ENCODE measurements around the gene PSMC4.

PSMC4 gene

DNA sequence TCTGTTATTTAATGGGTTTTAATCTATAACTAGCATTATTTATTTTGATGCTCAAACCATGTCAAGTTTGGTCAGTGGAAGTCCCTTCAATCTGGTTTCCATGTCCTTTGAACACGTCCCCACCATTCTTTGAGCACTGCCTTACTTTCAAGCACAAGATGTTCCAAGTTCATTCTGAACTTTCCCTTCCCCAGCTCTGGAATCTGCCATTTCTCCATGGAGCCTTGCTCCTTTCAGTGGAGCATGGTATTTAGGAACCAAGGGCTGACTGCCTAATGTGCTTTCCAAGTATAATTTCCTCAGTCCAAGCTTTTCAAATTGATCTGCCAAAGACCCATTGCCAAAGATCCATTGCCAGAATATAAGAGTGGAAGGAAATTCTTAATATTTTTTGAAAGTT, 24.8 kb downstream of the PSMC4 start:
- no peak for DNase-seq

GRCh38 chr19:39996218-39996810, 25.3 kb downstream of the PSMC4 start:
- no peak for DNase-seq

- DNase-seq = peak; percentile 89
Observed at GRCh38 chr19:39996811-39997637, 26.1 kb downstream of the PSMC4 start, which contains the start of gene ZNF546. TSS of gene ZNF546 (plus strand) at chr19:39997060. CDS start at chr19:39998327, 1,267 bp downstream.

DNA sequence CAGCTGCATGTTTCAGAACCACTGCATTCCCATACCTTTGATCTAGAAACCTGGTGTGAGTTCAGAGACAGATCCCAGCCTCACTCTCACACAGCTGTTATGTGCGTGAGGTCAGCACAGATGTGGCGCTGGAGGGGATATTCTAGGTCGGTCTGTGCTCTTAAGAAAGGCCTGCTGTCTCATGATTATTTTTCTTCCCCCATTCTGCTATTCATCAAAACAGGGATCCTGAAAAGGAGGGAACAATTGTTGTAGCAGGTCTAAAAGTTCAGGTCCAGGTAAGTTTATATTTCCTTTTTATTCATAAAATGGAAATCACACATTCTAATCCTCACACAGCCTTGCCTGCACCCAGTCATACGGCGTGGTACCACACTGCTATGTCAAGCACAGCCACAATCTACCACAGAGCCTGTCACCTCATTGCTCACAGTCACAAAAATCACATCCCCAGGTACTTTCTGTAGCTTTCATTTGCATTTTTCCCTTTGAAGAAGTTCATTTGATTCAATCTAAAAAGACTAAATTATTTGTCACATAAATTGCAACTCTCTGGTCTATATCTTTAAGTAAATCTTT, 26.8 kb downstream of the PSMC4 start:
- no peak for DNase-seq

DNA sequence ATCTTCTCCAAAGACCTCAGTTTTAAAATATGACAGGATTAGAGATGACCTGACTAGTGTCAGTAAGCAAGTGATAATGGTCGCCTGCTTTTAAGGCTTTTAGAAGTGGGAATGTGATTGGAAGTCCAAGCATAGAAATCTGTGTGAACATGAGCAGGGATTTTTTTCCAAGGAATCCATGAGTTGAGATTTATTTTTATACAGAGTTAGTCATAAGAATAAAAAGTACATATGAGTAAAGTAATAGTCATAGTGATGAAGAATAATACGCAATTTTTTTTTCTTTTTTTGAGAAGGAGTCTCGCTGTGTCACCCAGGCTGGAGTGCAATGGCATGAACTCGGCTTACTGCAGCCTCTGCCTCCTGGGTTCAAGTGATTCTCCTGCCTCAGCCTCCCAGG, 27.5 kb downstream of the PSMC4 start:
- DNase-seq = no peak

DNA sequence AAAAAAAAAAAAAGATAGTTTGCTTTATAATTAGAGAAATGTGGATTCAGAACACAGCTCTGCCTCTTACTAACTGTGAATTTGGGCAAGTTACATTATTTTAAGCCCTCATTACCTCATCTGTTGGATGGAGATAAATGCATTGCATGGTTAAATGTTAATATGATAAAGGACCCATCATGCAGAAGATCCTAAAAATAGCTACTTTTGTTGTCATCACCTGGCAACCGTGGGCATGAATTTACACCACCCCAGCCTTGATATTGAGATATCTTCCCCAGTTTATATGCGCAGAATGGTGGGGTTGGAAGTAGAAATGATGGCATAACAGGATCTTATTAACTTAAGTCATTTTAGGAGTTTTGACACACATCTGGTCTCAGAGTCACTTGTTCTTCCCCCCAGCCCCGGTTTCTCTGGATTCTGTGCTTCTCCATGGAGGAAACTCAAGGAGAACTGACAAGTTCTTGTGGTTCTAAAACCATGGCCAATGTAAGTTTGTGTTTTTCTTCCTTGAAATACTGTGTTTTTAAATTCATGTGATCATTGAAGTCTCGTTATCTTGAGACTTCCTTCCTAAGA, 34.8 kb downstream of the PSMC4 start:
- no peak for DNase-seq

- DNase-seq = no peak
Observed at GRCh38 chr19:40006273-40006691, 35.3 kb downstream of the PSMC4 start.

DNA sequence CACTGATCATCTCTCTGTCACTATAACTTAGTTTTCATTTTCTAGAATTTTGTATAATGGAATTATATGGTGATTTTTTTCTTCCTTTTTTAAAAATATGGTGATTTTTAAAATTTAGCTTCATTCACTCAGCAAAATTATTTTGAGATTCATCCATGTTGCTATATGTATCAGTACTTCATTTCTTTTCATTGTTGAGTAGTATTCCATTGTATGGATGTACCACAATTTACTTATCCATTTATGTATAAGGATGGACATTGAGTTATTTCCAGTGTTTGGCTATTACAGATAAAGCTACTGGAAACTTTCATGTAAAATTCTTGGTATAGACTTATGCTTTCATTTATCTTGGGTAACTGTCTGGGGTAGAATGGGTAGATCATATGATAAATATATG, 38.7 kb downstream of the PSMC4 start:
- no peak for DNase-seq

DNA sequence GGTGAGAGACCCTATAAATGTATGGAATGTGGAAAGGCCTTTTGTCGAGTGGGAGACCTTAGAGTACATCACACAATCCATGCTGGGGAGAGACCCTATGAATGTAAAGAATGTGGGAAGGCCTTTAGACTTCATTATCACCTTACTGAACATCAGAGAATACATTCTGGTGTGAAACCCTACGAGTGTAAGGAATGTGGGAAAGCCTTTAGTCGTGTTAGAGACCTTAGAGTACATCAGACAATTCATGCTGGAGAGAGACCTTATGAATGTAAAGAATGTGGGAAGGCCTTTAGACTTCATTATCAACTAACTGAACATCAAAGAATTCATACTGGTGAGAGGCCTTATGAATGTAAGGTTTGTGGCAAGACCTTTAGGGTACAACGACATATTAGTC, 43.0 kb downstream of the PSMC4 start:
- DNase-seq = no peak

DNA sequence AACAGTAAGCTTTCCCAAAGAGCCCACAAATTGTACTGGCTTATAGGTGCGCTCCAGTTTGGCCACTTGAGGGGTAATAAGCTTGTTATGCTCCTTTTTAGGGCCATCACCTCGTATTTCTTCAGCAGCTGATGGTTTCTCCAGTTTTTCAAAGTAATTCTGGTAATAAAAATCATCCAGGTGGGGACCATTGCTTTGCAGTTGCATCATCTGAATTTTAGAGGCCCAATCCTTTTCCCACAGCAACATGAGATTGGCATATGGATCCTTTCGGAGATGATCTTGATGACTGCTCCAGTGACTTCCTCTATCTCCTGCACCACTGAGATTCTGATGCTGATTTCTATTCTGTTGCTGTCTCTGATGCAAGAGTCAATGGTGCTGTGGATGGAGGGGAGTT, 53.0 kb downstream of the PSMC4 start:
- DNase-seq = no peak

- no peak for DNase-seq
Observed at GRCh38 chr19:40025938-40026596, 55.1 kb downstream of the PSMC4 start.

DNA sequence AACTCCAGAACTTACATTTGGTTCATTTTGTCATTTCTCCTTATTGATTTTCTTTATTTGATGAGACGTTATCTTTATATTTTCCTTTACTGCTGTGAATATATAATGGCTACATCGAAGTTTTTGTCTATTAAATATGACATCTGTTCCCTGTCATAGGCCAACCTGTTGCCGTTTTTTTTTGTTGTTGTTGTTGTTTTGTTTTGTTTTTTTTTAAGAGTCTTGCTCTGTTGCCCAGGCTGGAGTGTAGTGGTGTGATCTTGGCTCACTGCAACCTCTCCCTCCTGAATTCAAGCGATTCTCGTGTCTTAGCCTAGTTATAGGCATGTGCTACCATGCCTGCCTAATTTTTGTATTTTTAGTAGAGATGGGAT, 55.6 kb downstream of the PSMC4 start:
- no peak for DNase-seq
